HUES48 (cell line): Measurements from ENCODE around the gene TIAM1.

Experiments
- H3K27ac ChIP-seq: one replicate; pipeline ENCODE4 v1.7.0; 2013; ENCODE audit warnings: low read depth, low read length, inconsistent platforms
- H3K27me3 ChIP-seq: 2 replicates; pipeline ENCODE4 v1.6.1; 2013; ENCODE audit warnings: mild to moderate bottlenecking, low read length; ENCODE audit not compliant: control insufficient read depth, insufficient read depth
- H3K36me3 ChIP-seq: 2 replicates; pipeline ENCODE4 v1.6.1; 2013; ENCODE audit warnings: low read length; ENCODE audit not compliant: control insufficient read depth, insufficient read depth
- H3K4me1 ChIP-seq: 2 replicates; pipeline ENCODE4 v1.6.1; 2013; ENCODE audit warnings: mild to moderate bottlenecking, low read length; ENCODE audit not compliant: control insufficient read depth, insufficient read depth
- H3K4me3 ChIP-seq: 2 replicates; pipeline ENCODE4 v1.5.1; 2013; ENCODE audit warnings: mild to moderate bottlenecking, low read depth, low read length
- H3K9ac ChIP-seq: 2 replicates; pipeline ENCODE4 v1.6.1; 2013; ENCODE audit warnings: mild to moderate bottlenecking, low read depth, low read length, moderate library complexity
- H3K9me3 ChIP-seq: 2 replicates; pipeline ENCODE4 v1.6.1; 2013; ENCODE audit warnings: low read length; ENCODE audit not compliant: control insufficient read depth, insufficient read depth

Gene TIAM1

GRCh38 chr21:31284797-31285397, 59.2 kb downstream of the TIAM1 start:
- H3K9me3 ChIP-seq = 0 out of 2 replicates have a peak, but pooled peaks cover 6% of the 10 kb centered on the region
- H3K36me3 ChIP-seq = no peaks in the 10 kb centered on the region
- H3K9ac ChIP-seq = no peak overlapping the region
- no peak overlapping the region for H3K4me3 ChIP-seq
- peaks cover 15% of the 10 kb centered on the region for H3K4me1 ChIP-seq
- no peaks in the 10 kb centered on the region for H3K27me3 ChIP-seq
- no peak overlapping the region for H3K27ac ChIP-seq

GRCh38 chr21:31283025-31283424, 61.0 kb downstream of the TIAM1 start:
- no peak overlapping the region for H3K9ac ChIP-seq
- no peak overlapping the region for H3K4me3 ChIP-seq
- H3K4me1 ChIP-seq = peaks cover 21% of the 10 kb centered on the region
- H3K27ac ChIP-seq = no peak overlapping the region
- no peaks in the 10 kb centered on the region for H3K27me3 ChIP-seq
- H3K9me3 ChIP-seq = 0 out of 2 replicates have a peak, but pooled peaks cover 1% of the 10 kb centered on the region
- H3K36me3 ChIP-seq = no peaks in the 10 kb centered on the region

DNA sequence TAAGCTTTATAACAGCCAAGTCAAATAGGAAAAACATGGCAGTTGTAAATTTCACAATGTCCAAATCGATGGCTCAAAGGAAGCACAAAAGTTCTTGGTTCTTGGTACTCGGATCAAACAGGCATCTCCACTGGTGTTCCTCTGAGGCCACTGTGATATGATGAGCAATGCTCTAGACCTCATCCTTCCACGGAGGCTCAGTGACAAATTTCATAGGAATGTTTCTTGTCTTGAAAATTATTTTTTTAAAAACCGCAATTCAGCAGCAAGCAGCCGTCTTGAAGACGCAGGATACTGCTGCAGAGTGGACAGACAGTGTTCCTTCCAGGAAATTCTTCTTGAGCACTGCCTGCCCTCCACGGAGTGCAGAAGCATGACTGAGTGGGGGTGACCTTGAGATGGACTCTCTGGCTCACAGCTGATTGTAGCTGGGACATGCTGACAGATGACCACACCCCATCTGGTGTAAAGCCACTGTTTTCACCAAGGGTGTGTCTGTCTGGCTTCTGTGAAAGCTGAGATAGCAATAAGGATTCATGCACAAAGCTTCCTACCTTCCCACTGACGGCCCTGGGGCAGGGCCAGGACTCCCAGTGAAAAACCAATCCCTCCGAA, 61.9 kb downstream of the TIAM1 start:
- H3K9ac ChIP-seq = no peak overlapping the region
- H3K4me1 ChIP-seq = peaks cover 21% of the 10 kb centered on the region
- H3K27ac ChIP-seq = no peak overlapping the region
- H3K27me3 ChIP-seq = no peaks in the 10 kb centered on the region
- H3K4me3 ChIP-seq = no peak overlapping the region
- no peaks in the 10 kb centered on the region for H3K9me3 ChIP-seq
- no peaks in the 10 kb centered on the region for H3K36me3 ChIP-seq

GRCh38 chr21:31281561-31281960, 62.5 kb downstream of the TIAM1 start:
- Histone ChIP-seq H3K27ac (no peak overlapping the region), H3K4me1 (peaks cover 25% of the 10 kb centered on the region), H3K27me3 (no peaks in the 10 kb centered on the region), H3K9ac (no peak overlapping the region), H3K4me3 (no peak overlapping the region), H3K36me3 (no peaks in the 10 kb centered on the region), H3K9me3 (no peaks in the 10 kb centered on the region)

DNA sequence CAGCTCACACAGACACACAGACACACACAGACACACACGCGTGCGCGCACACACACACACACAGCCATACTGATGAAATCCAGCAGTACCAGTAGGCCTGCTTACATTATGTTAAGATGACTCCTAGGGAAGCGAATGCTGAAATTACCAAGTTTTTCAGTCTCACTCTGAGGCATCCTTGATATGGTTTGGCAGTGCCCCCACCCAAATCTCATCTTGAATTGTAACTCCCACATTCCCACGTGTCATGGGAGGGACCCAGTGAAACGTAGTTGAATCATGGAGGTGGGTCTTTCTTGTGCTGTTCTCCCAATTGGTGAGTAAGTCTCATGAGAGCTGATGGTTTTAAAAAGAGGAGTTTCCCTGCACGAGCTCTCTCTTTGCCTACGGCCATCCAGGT, 64.1 kb downstream of the TIAM1 start:
- Histone ChIP-seq H3K4me3 (no peak overlapping the region), H3K9me3 (no peaks in the 10 kb centered on the region), H3K4me1 (peaks cover 35% of the 10 kb centered on the region), H3K36me3 (no peaks in the 10 kb centered on the region), H3K27ac (no peak overlapping the region), H3K9ac (no peak overlapping the region), H3K27me3 (no peaks in the 10 kb centered on the region)

DNA sequence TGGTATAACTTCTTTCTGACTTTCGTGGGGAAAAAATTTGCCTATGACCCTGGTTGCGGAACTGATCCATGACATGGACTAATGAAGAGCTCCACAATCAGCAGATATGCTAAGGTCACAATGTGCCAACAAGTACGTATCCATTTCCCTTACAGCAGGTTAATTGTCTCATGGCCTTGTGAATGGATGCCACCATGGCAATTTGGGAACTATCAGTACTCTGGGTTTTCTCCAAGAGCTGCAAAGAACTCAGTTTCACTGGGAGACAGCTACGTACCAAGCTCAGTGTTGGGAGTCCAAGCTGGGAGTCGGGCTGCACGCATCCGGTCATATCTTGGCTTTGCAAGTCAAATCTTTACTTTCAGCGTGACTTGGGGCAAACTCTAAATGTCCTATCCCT, 64.8 kb downstream of the TIAM1 start:
- Histone ChIP-seq H3K9me3 (no peaks in the 10 kb centered on the region), H3K36me3 (no peaks in the 10 kb centered on the region), H3K27ac (no peak overlapping the region), H3K4me3 (no peak overlapping the region), H3K4me1 (peaks cover 33% of the 10 kb centered on the region), H3K27me3 (no peaks in the 10 kb centered on the region), H3K9ac (no peak overlapping the region)

DNA sequence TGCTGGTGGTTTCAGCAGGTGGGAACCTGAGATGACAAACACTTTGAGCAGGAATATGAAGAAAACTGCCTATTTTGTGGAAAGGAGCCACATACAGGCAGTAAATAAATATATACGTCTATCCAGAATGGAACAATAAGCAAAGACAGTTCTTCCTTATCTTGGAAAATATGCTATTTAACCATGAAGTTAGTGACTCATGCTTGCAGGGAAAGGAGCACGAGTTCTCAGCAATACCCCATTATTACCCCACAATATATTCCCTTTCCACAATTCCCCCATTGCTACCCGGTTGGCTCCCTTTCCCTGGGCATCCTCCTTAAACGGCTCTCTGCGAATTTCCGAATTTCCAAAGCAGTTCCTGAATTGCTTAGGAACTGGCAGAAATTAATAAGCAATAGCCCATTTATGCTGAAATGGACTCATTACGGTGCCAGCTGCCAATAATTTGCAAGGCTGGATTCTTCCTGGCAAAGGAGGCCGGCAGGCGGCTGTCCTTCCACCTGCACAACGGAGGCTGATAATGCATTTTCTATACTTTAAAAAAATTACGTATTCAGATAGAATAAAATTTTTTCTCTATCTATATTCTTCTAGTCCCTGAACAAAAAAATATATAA, 65.4 kb downstream of the TIAM1 start:
- Histone ChIP-seq H3K27me3 (no peaks in the 10 kb centered on the region), H3K4me3 (no peak overlapping the region), H3K27ac (no peak overlapping the region), H3K36me3 (no peaks in the 10 kb centered on the region), H3K9ac (no peak overlapping the region), H3K4me1 (peaks cover 27% of the 10 kb centered on the region), H3K9me3 (no peaks in the 10 kb centered on the region)

DNA sequence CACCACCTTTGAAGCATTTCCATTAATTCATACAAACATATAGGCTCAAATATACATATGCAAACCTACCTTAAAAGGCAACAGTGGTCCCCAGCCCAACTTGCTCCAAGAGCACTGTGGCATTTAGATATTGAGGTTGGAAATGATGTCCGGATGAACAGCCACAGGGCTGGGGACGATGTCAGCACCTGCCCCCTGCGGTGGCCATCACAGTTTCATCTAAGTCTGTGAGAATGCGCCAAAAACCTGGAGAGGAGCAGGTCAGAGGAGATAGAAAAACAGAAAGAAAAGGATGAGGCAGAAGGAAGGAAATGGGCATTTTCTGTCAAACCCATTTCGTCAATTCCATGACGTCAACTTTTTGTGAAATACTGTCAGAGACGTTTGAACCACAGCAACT, 67.4 kb downstream of the TIAM1 start:
- no peak overlapping the region for H3K4me3 ChIP-seq
- H3K9me3 ChIP-seq = no peaks in the 10 kb centered on the region

DNA sequence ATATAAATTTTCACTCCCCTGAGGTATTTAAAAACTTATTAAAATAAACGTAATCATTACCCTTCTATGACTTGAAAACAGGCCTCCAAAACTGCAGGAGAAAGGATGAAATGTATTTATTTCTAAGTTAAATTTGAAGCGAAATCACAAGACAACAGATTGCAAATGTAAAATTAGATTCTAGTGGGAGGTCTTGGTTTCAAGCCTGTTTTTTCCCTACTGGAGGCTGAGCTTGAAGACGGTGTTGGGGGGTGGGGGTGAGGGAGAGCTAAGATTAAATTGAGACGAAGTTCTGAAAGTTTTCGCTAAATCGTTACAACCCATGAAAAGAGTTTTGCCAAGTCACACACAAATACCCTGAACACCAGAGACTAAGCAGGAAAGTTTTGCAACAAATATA, 68.2 kb downstream of the TIAM1 start:
- H3K4me1 ChIP-seq = peaks cover 27% of the 10 kb centered on the region
- H3K27ac ChIP-seq = no peak overlapping the region
- H3K9ac ChIP-seq = no peak overlapping the region
- no peaks in the 10 kb centered on the region for H3K9me3 ChIP-seq
- H3K36me3 ChIP-seq = no peaks in the 10 kb centered on the region
- no peak overlapping the region for H3K4me3 ChIP-seq
- H3K27me3 ChIP-seq = no peaks in the 10 kb centered on the region

More for the DNA sequence above, 67.4 kb downstream of the TIAM1 start:
- Histone ChIP-seq H3K27me3 (no peaks in the 10 kb centered on the region), H3K27ac (no peak overlapping the region), H3K9ac (no peak overlapping the region), H3K4me1 (peaks cover 27% of the 10 kb centered on the region), H3K36me3 (no peaks in the 10 kb centered on the region)

- H3K9ac ChIP-seq = no peak overlapping the region
- H3K36me3 ChIP-seq = no peaks in the 10 kb centered on the region
- H3K9me3 ChIP-seq = no peaks in the 10 kb centered on the region
- no peaks in the 10 kb centered on the region for H3K27me3 ChIP-seq
- H3K27ac ChIP-seq = no peak overlapping the region
- H3K4me1 ChIP-seq = peaks cover 17% of the 10 kb centered on the region
- no peak overlapping the region for H3K4me3 ChIP-seq
Observed at GRCh38 chr21:31273278-31273677, 70.8 kb downstream of the TIAM1 start.

GRCh38 chr21:31268090-31268489, 76.0 kb downstream of the TIAM1 start:
- Histone ChIP-seq H3K9ac (no peak overlapping the region), H3K4me1 (no peaks in the 10 kb centered on the region), H3K27me3 (no peaks in the 10 kb centered on the region), H3K9me3 (no peaks in the 10 kb centered on the region), H3K4me3 (no peak overlapping the region), H3K27ac (no peak overlapping the region), H3K36me3 (no peaks in the 10 kb centered on the region)
